ENCODE results near the gene NRAP.

DNA sequence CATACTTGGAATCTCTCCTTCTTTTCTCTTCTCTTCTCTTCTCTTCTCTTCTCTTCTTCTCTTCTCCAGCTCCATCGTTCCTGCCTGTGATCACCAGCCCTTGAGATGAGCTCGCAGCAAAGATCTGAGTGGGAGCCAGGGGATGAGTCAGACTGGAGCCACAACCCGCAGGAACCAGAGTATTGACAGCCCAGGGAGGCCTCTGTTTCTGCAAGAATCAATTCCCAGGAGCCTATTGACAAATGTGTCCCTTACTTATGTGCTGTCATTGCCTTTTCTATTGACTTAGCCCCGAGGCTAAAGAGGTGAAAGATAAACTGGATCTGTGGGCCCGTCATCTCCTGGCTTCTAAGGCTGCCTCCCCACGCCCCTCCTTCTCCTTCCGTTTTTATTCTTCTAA is 124.1 kb downstream of the NRAP start:
- TF ChIP-seq, protein P1, sequence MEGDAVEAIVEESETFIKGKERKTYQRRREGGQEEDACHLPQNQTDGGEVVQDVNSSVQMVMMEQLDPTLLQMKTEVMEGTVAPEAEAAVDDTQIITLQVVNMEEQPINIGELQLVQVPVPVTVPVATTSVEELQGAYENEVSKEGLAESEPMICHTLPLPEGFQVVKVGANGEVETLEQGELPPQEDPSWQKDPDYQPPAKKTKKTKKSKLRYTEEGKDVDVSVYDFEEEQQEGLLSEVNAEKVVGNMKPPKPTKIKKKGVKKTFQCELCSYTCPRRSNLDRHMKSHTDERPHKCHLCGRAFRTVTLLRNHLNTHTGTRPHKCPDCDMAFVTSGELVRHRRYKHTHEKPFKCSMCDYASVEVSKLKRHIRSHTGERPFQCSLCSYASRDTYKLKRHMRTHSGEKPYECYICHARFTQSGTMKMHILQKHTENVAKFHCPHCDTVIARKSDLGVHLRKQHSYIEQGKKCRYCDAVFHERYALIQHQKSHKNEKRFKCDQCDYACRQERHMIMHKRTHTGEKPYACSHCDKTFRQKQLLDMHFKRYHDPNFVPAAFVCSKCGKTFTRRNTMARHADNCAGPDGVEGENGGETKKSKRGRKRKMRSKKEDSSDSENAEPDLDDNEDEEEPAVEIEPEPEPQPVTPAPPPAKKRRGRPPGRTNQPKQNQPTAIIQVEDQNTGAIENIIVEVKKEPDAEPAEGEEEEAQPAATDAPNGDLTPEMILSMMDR (IDR thresholded peaks at IDR 0.05): no peak
- TF ChIP-seq NRF1 (IDR thresholded peaks at IDR 0.05; ENCODE audit: low read depth, low read length): no peak
- TF ChIP-seq ELF1 (IDR thresholded peaks at IDR 0.05): no peak
- TF ChIP-seq POLR2AphosphoS5 (IDR thresholded peaks at IDR 0.05; ENCODE audit: low read depth, low read length): no peak
